Right lobe of liver (tissue), 4 donors: ENCODE results near the gene AFAP1.

Experiments
- CTCF ChIP-seq, 4 donors: fragments of 200-600 bp in 3 of 4; fragments of 450-650 bp in 1 of 4; IDR thresholded peaks; one replicate each; pipeline versions ENCODE4 v1.5.1 to v1.8.0; 2016 to 2022; ENCODE audit warnings: antibody characterized with exemption in 4 of 4, mild to moderate bottlenecking in 2 of 4
- POLR2A ChIP-seq: fragments of 450-650 bp; IDR thresholded peaks from one replicate; pipeline ENCODE4 v1.6.1; 2017; ENCODE audit warnings: antibody characterized with exemption, mild to moderate bottlenecking
- donor health status: DM: no; HTN: no; CAD: no.
- donor health status: DM: no; HTN: no; CAD: no.
- donor health status: DM: no; HTN: yes; CAD: no.

GRCh38 chr4:7740866-7741525 is 198.7 kb downstream of the AFAP1 start:
- TF ChIP-seq CTCF (IDR thresholded peaks at IDR 0.05) (no peak), POLR2A (no peak)
